KOPT-K1 (cell line): ENCODE data around the gene LGALSL.
"Not testable (repeated sequence)": the region's sequence is repeated elsewhere in the genome, so short reads cannot be mapped to it uniquely, and the experiment has no call there.

Experiments used
- H3K27ac ChIP-seq: fragments of 200-600 bp; sonication (generic); 2 replicates; pipeline ENCODE4 v1.5.1; 2016; ENCODE audit warnings: antibody characterized with exemption, mild to moderate bottlenecking, low read depth, low read length; ENCODE audit not compliant: poor library complexity, severe bottlenecking
- H3K36me3 ChIP-seq: fragments of 200-600 bp; sonication (generic); 2 replicates; pipeline ENCODE4 v1.5.1; 2017; ENCODE audit warnings: antibody characterized with exemption, mild to moderate bottlenecking, low read length, moderate library complexity; ENCODE audit not compliant: insufficient read depth
- H3K9me3 ChIP-seq: fragments of 200-600 bp; sonication (generic); 2 replicates; pipeline ENCODE4 v1.5.1; 2017; ENCODE audit warnings: antibody characterized with exemption, low read length, mild to moderate bottlenecking; ENCODE audit not compliant: insufficient read depth, poor library complexity, severe bottlenecking

The LGALSL gene

DNA sequence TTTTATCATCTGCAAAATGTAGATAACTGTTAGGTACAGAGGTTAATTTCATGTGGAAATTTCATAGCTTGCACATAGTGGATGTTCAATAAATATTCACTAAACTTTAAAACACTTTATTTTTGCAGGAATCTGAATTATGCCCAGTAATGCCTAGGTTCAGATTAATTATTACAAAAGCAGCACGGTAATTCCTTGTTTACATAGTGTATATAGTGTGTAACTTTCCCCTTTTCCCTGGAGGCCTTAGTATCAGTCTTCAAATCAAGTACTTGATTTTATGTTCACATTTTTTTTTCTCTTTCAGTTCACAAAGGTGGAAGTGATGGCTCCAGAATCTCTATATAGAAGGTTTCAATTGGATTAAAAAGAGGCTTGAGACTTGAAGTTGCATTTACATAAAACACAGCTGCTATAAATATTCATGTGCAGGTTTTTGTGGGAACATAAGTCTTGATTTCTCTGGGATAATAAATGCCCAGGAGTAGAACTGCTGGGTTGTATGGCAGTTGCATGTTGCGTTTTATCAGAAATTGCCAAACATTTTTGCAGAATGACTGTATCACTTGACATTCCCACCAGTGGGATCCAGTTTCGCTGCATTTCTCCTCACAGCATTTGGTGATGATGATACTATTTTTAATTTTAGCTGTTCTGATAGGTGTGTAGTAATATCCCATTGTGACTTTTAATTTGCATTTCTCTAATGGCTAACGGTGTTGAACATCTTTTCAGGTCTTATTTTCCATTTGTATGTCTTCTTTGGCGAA is 27.6 kb upstream of the LGALSL start:
- Histone ChIP-seq H3K9me3 (no peaks in the 10 kb centered on the region), H3K36me3 (no peaks in the 10 kb centered on the region), H3K27ac (no peak overlapping the region)

DNA sequence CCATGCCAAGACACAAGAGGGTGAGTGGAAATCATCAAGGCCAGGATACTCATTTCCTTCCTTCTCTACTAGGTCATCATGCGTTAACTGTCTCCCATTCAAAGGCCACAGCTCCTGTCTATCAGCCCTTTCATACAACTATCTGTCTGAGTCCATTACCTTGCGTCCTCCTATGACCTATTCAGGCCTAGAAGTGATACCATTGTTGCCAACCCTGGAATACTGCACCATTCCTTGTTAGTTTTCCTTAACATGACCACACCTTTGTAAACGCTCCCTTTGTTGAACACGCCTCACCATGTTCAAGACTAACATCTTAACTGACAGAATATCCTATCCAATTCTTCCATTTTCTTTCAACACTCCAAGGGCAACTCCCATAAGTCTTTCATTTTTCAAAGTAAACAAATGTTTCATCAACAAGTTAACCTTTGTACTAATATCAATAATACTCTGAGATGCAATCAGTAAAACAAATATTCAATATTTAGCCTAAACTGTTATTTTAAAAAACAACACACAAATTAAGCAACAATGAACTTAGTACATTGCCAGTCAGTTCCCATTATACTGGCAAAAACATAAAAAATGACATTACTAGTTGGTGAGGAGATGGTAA is 19.8 kb upstream of the LGALSL start:
- Histone ChIP-seq H3K36me3 (no peaks in the 10 kb centered on the region), H3K9me3 (no peaks in the 10 kb centered on the region), H3K27ac (no peak overlapping the region)

DNA sequence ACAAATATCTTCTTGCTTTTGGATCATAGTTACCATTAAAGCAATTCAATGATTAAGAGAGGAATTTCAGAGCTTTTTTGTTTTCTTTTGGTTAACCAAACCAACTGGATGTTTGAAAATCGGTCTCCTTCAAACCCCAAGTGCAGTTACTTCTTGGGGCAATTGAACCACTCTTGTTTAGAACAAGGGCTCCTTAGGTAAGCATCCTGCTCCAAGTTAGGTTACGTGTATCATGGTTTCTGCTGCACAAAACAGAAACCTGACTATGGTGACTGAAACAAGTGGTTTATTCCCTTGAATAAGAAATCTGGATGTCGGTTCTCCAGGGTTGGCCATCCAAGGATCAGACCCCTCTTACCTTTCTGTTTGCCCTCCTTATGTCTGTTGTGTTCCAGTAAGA is 16.1 kb upstream of the LGALSL start:
- no peaks in the 10 kb centered on the region for H3K9me3 ChIP-seq
- H3K36me3 ChIP-seq, result no peaks in the 10 kb centered on the region
- H3K27ac ChIP-seq, result no peak overlapping the region

DNA sequence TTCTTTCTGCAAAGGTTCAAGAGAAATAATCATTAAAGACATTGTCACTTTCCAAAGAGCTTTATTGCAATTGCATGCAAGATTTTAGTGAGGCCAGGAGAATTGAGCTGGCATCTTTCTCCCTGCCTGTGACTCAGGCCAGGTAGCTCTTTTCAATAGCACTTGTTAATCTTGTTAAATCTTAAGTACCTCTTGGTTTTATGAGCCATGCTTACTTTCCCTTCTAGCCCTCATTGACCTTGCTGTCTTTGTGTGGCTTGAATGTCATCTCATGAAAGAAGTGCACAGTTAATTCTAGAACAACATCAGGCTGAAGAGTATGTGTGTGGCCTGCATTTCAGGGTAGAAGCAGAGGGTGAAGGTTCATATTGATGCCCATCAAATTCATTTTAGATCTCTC is 14.8 kb upstream of the LGALSL start:
- no peaks in the 10 kb centered on the region for H3K36me3 ChIP-seq
- H3K27ac ChIP-seq, result no peak overlapping the region
- no peaks in the 10 kb centered on the region for H3K9me3 ChIP-seq

DNA sequence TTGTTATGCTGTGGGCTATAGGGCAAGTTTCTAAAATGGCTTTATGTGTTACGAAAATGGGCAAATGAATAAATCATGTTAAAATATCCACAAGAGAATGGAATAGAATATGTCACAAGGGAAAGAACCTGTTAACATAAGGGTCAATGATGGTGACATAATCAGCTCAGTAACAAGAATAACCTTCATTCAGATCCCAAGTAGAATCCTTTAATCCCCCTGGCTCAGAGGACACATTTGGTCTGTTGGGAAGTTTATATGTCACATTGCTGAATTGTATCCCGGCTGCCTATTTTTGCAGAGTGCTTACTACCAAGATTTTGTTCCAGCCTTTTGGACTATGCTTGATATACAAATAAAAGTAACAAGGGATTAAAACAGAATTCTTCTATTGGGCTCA is 13.1 kb upstream of the LGALSL start:
- Histone ChIP-seq H3K9me3 (no peaks in the 10 kb centered on the region), H3K36me3 (no peaks in the 10 kb centered on the region), H3K27ac (no peak overlapping the region)

DNA sequence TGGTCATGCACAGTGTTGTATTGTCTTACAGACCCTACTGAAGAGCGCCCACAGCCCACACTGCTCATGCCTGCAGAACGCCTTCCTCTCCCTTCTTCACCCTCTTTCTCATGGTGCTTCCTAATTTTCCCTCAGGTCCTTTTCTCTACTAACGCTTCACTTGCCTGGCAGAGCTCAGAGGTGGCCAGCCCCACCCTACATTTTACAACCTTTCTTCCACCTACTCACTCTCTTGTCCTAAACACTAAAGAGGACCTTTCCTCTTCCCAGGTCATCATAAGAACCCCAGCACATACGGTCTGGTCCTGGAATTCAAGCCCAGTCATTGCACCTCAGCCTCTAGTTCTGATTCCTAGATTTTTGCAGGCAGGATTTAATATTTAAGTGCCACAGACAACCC is 11.7 kb upstream of the LGALSL start:
- Histone ChIP-seq H3K36me3 (no peaks in the 10 kb centered on the region), H3K9me3 (no peaks in the 10 kb centered on the region), H3K27ac (no peak overlapping the region)

DNA sequence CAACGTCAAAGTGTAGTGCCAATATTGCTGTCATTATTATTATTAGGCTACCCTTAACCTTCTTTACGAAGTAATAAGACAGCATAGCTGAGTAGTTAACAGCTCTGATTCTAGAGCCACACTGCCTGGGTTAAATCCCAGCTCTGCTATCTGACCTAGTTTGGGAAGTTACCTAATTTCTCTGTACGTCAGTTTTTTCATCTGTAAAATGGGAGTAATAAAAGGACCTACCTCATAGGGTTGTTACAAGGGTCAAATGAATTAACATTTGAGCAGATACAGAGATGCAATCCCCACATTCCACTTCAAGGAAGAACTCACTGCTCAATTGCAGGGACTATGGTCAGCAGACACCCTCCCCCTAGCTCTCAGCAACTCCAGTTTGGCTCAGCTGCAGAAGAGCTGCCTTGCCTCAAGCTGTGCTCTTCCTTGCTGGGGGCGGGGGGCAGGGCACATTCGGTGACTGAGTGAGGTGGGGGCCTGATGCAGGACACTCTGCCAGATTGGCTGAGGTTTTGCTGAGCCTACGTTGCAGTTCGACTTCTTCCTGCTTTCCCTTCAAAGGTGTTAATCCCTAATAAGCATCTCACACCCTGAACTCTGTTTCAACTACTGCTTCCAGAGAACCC is 11.0 kb upstream of the LGALSL start:
- H3K27ac ChIP-seq, result no peak overlapping the region
- no peaks in the 10 kb centered on the region for H3K9me3 ChIP-seq
- H3K36me3 ChIP-seq, result no peaks in the 10 kb centered on the region

DNA sequence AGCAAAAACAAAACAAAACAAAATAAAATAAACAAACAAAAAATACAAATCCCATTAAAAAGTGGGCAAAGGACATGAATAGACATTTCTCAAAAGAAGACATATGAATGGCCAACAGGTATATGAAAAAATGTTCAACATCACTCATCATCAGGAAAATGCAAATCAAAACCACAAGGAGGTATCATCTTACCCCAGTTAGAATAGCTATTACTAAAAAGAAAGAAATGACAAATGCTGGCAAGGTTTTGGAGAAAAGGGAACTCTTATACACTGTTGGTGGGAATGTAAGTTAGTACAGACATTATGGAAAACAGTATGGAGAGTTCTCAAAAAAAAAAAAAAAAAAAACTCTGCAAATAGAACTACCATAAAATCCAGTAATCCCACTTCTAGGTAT is 8.0 kb upstream of the LGALSL start:
- not testable (repeated sequence) for H3K36me3 ChIP-seq, H3K27ac ChIP-seq, H3K9me3 ChIP-seq

DNA sequence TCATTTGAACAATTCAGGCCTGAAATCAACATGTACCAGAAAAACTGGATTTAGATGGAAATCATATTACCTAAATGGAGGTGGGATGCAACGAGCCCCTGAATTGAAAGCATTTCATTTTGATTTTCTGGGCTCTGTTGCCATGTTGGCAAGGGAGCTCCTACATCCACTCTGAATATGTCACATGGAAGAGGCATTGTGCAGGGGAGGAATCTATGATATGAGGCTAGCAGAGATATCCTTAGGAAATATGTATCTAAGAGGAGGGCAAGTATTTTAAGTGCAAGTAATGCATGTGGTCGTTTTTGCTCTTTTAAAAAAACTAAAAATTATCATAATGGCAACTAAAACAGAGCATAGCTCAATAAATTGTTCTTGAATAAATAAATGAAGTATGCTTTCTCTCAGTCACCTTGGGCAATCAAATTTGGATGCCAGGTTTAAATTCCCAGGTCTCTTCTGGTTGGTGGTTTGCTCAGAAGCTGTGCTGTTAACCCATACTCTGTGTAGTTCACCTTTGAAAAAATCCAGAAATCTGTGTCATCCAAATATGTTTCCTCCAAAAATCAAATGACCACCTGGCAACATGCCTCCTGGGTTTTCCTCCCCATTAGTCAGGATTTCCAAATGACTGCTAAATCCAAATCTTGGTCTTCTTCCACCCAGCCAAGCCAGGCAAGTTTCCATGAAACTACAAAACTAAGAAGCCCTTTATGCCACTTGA is 6.5 kb upstream of the LGALSL start:
- no peaks in the 10 kb centered on the region for H3K36me3 ChIP-seq
- H3K27ac ChIP-seq, result no peak overlapping the region
- H3K9me3 ChIP-seq, result no peaks in the 10 kb centered on the region

DNA sequence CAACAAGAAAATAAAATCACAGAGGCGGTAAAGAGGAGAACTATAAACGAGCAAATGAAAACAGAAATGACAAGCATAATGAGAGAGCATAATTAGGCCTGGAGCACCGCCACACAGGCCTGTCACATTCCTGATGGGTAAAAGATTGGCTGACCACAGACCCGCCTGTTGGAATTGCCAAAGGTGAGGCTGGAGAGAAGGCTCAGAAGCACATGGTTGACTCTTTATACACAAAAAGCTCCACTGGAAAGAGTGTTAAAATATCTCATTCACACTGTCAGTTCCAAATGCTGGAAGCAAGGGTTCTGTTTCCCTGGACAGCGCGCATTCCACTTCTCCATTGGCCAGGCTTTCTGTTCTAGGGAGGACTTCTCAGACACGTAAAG is 5.9 kb upstream of the LGALSL start:
- H3K36me3 ChIP-seq, result no peaks in the 10 kb centered on the region
- no peaks in the 10 kb centered on the region for H3K9me3 ChIP-seq
- H3K27ac ChIP-seq, result no peak overlapping the region

DNA sequence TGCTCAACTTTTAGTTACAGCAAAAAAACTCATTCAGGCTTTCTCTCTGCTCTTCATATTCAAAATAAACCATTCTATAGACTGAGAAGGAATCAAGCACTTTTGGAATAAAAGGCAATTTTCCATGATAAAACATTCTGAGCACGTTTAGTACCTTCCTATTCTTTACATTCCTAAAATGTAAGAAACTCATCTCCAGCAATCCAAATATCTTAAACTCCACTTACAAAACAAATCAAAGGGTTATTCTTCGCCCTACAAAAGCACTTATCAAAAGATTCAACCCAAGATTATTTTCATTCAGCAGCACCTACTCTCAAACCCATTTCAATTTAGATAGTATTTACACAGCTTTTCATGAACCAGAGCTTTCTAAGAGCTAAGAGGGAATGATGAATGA is 2.9 kb upstream of the LGALSL start:
- Histone ChIP-seq H3K9me3 (no peaks in the 10 kb centered on the region), H3K36me3 (no peaks in the 10 kb centered on the region), H3K27ac (no peak overlapping the region)

DNA sequence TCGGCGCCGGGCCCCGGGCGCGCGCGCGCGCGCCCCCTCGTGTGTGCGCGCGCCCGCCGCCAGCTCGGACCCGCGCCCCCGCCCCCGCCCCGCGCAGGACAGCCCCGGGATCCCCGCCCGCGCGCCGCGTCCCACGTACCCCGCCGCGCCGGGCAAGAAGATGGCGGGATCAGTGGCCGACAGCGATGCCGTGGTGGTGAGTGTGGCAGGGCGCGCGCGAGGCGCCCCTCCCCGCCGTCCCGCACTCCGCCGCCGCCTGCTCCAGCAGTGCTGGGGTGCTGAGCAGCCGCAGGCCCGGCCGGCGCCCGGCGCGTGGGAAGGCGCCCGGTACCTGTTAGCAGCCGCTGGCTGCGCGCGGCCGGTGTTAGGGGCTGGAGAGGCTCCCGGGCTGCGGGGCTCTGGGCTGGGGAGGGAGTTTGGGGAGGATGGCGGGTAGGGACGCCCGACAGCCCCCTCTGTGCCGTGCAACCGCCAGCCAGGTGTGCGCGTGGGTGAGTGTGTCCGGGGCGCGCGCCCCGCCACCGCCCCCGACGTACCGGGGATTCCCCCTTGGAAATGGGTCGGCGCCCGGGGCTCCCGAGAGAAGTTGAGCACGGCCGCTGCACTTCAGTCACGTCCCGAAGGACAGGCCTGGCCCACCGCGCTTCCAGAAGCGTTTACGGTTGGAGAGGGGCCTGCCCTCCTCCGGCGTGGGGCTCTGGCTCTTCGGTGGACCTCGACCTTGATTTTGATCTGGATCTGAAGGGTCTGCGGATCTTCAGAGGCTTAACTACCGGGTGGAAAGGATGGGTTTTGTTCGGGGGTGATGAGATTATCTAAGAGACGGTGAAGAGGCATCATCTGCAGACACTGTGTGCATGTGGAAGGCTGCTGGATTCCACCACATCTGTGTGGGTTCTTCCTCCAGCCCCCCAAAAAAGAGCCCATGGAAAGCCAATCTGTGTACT is 697 bp downstream of the LGALSL start:
- Histone ChIP-seq H3K27ac (no peak overlapping the region), H3K36me3 (no peaks in the 10 kb centered on the region)

DNA sequence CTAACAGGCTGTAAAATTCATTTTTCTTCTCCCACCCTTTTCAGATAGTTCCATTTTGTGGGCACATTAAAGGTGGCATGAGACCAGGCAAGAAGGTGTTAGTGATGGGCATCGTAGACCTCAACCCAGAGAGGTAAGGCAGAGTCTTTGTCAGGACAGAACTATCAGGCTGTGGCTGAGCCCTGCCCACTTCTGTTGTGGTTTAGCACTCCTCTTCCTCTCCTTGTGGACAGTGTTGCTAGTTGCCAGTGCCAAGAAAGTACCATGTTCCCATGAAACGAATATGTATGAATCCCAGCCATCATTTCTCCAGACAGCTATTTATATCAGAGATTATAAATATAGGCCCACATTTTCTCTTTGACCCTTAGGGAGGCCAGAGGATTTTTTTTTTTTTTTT is 1.6 kb downstream of the LGALSL start:
- H3K9me3 ChIP-seq, result no peaks in the 10 kb centered on the region
- H3K27ac ChIP-seq, result no peak overlapping the region
- no peaks in the 10 kb centered on the region for H3K36me3 ChIP-seq

More for the DNA sequence above, 697 bp downstream of the LGALSL start:
- no peaks in the 10 kb centered on the region for H3K9me3 ChIP-seq

DNA sequence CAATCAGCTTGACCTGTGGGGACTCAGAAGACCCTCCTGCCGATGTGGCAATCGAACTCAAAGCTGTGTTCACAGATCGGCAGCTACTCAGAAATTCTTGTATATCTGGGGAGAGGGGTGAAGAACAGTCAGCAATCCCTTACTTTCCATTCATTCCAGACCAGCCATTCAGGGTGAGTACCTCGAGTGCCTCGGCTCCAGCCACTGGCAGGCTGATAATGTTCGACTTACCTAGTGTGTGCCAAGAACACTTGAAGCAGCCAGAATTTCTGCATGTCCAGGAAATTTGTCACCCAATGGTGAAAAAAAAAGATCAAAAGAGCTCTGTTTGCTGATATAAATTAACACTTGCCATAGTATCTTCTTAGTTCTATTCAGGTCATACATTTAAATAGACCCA is 2.3 kb downstream of the LGALSL start:
- no peaks in the 10 kb centered on the region for H3K9me3 ChIP-seq
- no peaks in the 10 kb centered on the region for H3K36me3 ChIP-seq
- H3K27ac ChIP-seq, result no peak overlapping the region
